ENCODE results near the gene ZNF276. TPM values are rescaled to one million over a fixed set of nuclear protein-coding genes. Genes with fewer than 3 reads are reported as not detected.

ZNF276 gene
- total RNA-seq, 4 donors from 2014 or later = 18.1 to 43.3 (median 34.1) TPM

DNA sequence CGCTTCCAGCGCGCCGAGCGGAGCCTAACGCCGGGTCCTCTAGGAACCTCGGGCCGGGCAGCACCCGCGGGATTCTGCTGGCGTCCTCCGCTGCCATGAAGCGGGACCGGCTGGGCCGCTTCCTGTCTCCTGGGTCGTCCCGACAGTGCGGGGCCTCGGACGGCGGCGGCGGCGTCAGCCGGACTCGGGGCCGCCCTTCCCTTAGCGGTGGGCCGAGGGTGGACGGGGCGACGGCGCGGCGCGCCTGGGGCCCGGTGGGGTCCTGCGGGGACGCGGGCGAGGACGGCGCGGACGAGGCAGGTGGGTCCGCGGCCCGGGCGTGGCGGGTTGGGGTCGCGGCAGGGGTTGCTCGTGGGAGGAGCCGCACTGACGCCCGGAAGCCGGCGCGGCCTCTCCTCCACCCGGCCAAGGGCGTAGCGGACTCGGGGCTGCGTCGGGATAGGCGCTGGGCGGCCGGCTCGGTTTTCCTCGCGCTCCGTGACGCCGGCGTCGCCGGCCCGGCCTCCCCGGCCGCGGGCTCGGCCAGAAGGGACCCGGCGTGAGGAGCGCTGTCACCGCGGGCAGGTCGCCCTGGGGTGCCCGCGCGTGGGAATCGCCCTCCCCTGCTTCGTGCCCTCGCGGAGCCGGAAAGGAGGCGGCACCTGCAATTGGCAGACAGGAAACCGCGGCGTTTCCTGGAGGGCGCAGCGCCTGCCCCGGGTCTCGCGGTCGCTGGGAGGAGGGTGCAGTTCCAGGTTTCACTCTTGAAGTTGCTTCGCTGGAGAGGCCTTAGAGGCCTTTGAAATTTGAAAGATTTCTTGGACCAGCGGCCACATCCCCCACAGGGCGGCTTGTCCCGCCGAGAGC lies 432 bp downstream of the ZNF276 start:
- H3K9me3 ChIP-seq = no peaks in the 10 kb centered on the region
- H3K4me3 ChIP-seq = peak overlapping the region; percentile 58 to 96 (median 84)
- no CpG with 5 or more reads among the region's 112 CpGs for WGBS, 2 donors
- H3K36me3 ChIP-seq = peaks cover 0 to 44% (median 16%) of the 10 kb centered on the region in 3 donors
- TF ChIP-seq, protein P1, sequence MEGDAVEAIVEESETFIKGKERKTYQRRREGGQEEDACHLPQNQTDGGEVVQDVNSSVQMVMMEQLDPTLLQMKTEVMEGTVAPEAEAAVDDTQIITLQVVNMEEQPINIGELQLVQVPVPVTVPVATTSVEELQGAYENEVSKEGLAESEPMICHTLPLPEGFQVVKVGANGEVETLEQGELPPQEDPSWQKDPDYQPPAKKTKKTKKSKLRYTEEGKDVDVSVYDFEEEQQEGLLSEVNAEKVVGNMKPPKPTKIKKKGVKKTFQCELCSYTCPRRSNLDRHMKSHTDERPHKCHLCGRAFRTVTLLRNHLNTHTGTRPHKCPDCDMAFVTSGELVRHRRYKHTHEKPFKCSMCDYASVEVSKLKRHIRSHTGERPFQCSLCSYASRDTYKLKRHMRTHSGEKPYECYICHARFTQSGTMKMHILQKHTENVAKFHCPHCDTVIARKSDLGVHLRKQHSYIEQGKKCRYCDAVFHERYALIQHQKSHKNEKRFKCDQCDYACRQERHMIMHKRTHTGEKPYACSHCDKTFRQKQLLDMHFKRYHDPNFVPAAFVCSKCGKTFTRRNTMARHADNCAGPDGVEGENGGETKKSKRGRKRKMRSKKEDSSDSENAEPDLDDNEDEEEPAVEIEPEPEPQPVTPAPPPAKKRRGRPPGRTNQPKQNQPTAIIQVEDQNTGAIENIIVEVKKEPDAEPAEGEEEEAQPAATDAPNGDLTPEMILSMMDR (IDR thresholded peaks at IDR 0.05) = no peak
- TF ChIP-seq POLR2A (IDR thresholded peaks at IDR 0.05) = peak in 1 of 4 donors; percentile 3
- peak overlapping the region; percentile 87 to 99 (median 96) for H3K27ac ChIP-seq
- no peak for DNase-seq
- peaks cover 35 to 77% (median 36%) of the 10 kb centered on the region in 3 donors for H3K4me1 ChIP-seq
- intact Hi-C loops (cut with DNase I) = no loop called here
- no peaks in the 10 kb centered on the region for H3K27me3 ChIP-seq

DNA sequence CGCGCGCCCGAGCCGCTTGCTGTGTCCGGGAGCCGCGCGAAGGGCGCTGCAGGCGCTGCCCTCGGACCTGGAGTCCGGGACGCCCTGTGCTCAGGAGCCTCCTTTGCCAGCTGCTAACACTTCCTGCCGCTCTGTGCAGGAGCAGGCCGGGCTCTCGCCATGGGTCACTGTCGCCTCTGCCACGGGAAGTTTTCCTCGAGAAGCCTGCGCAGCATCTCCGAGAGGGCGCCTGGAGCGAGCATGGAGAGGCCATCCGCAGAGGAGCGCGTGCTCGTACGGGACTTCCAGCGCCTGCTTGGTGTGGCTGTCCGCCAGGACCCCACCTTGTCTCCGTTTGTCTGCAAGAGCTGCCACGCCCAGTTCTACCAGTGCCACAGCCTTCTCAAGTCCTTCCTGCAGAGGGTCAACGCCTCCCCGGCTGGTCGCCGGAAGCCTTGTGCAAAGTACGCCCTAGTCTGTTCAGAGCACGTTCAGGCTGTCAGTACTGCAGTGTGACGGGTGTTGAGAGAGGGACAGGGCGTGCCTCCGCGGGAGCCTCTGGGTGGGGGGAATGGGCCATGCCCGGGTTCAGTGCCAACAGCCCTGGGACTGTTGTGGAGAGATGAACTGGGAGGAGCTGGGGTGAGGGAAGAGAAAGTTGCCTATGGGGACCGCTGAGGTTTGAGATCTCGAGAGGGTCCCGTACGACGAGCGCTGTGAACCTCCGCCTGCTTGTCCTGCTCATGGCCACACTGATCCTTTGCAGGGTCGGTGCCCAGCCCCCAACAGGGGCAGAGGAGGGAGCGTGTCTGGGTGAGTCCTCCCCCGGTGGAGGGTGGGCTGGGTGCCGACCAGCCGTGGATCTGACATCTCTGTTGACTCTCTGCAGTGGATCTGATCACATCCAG lies 1.3 kb downstream of the ZNF276 start:
- peak; percentile 46 for DNase-seq

DNA sequence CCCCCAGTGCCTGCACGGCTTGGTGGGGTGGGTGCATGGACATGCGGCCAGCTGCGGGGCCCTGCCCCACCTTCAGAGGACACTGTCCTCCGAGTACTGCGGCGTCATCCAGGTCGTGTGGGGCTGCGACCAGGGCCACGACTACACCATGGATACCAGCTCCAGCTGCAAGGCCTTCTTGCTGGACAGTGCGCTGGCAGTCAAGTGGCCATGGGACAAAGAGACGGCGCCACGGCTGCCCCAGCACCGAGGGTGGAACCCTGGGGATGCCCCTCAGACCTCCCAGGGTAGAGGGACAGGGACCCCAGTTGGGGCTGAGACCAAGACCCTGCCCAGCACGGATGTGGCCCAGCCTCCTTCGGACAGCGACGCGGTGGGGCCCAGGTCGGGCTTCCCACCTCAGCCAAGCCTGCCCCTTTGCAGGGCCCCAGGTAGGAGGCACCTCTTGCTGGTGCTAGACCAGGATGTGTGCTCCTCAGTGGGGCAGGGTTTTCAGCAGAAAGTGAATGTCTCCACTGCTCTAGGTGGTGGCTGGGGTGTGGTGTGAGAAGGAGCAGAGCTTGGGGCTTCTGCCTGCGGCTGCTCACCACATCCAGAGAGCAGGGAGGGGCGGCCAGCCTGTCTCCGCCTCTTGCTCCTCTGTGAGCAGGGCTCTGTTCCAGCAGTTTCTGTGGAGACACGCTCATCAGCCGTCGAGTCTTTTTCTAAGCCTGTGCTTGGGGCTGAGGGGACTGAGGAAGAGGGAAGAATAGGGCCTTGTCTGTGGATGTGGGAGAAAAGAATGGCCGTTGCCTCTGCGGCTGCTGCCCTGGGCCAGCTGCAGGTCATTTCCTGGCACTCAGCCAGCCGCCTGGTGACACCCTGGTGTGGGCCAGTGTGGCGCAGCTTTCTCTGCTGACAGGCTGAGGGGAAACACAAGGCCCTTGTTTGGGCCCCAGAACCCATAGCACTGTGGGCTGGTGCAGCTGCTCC lies 2.2 kb downstream of the ZNF276 start:
- no peak for TF ChIP-seq POLR2A (IDR thresholded peaks at IDR 0.05)
- TF ChIP-seq, protein P1 (IDR thresholded peaks at IDR 0.05) = no peak
- Histone ChIP-seq H3K4me3 (peak overlapping the region; percentile 58 to 96 (median 84)), H3K27me3 (no peaks in the 10 kb centered on the region), H3K36me3 (peaks cover 6 to 57% (median 31%) of the 10 kb centered on the region in 3 donors), H3K27ac (peak overlapping the region; percentile 87 to 99 (median 96)), H3K9me3 (no peaks in the 10 kb centered on the region), H3K4me1 (peaks cover 35 to 74% (median 36%) of the 10 kb centered on the region in 3 donors)
- no peak for DNase-seq
- intact Hi-C loops (cut with DNase I) = no loop called here
- 36 to 84% methylated on average over 4 to 6 of the region's 30 CpGs for WGBS, 2 donors

More for the DNA sequence above, 1.3 kb downstream of the ZNF276 start:
- WGBS, 2 donors = 17 to 20% methylated on average over 16 to 23 of the region's 56 CpGs
- TF ChIP-seq POLR2A (IDR thresholded peaks at IDR 0.05) = peak in 2 of 4 donors; percentile 32 to 56
- TF ChIP-seq, protein P1 (IDR thresholded peaks at IDR 0.05) = no peak
- Histone ChIP-seq H3K27ac (peak overlapping the region; percentile 87 to 99 (median 96)), H3K4me3 (peak overlapping the region; percentile 58 to 96 (median 84)), H3K27me3 (no peaks in the 10 kb centered on the region), H3K9me3 (no peaks in the 10 kb centered on the region), H3K36me3 (peaks cover 2 to 50% (median 25%) of the 10 kb centered on the region in 3 donors), H3K4me1 (peaks cover 35 to 81% (median 36%) of the 10 kb centered on the region in 3 donors)
- intact Hi-C loops (cut with DNase I) = no loop called here

DNA sequence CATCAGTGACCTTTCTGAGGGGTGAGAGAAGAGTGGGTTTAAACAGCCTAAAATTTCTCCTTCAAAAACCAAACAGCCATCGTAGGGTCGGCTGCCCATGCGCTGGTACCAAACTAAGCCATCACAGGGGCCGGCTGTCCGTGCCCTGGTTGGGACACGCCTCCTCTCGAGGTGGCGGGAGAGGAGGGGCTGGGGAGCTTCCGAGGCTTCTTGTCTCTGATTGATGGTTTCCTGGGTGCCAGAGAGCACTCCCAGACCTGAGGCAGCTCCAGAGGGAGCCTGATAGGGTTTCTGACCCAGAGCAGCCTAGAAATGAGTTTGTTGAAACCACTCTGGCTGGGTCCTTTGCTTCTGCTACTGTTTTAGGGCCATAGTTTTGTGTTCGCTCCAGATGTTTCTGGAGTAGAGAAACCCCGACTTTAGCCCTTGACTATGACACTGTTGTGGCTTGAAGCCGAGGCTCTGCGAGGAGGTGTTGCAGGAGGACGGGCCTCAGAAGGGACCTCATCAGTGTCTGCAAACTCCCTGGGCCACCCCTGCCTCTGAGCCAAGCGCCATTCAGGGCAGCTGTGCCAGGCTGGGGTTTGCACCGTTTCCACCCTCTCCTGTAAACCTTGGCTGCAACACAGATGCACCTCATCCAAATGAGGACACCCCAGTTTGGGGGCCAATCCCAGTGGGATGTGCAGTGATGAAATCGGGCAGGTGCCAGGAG lies 6.2 kb downstream of the ZNF276 start:
- Histone ChIP-seq H3K9me3 (no peaks in the 10 kb centered on the region), H3K27ac (no peak overlapping the region), H3K27me3 (no peaks in the 10 kb centered on the region), H3K4me1 (peaks cover 19 to 46% (median 20%) of the 10 kb centered on the region in 3 donors), H3K4me3 (no peak overlapping the region), H3K36me3 (peaks cover 30 to 97% (median 60%) of the 10 kb centered on the region in 3 donors)
- no peak for DNase-seq
- 84 to 90% methylated on average over 9 to 10 of the region's 17 CpGs for WGBS, 2 donors
- TF ChIP-seq, protein P1 (IDR thresholded peaks at IDR 0.05) = no peak
- no peak for TF ChIP-seq POLR2A (IDR thresholded peaks at IDR 0.05)
- intact Hi-C loops (cut with DNase I) = no loop called here
